Activated CD4-positive, alpha-beta memory T cell treated with anti-CD3 and anti-CD28 coated beads for 36 hours (primary cell): ENCODE data around the gene PRR23E. TPM values are rescaled to one million over a fixed set of nuclear protein-coding genes. Genes with fewer than 3 reads are reported as not detected.

Experiments
- CTCF ChIA-PET: fragments of 350-600 bp; sonication (Branson Sonifier 250); formaldehyde crosslinking; loops from one replicate; lab custom pipeline; 2021; ENCODE audit warnings: antibody characterized with exemption, inconsistent platforms; lab: Charles Lee
- POLR2A ChIA-PET: fragments of 350-600 bp; sonication (Branson Sonifier 250); formaldehyde crosslinking; loops from one replicate; lab custom pipeline; 2021; ENCODE audit warnings: antibody characterized with exemption; lab: Charles Lee
- DNase-seq: peaks from one replicate; pipeline ENCODE4 v3.0.0-alpha.2; 2020
- H3K27ac Mint-ChIP-seq: one replicate; pipeline ENCODE4 v1.8.0; 2021; ENCODE audit warnings: mixed read lengths
- H3K27me3 Mint-ChIP-seq: one replicate; pipeline ENCODE4 v1.8.0; 2021; ENCODE audit warnings: mixed read lengths
- H3K36me3 Mint-ChIP-seq: one replicate; pipeline ENCODE4 v1.8.0; 2021; ENCODE audit warnings: mixed read lengths
- H3K4me1 Mint-ChIP-seq: one replicate; pipeline ENCODE4 v1.8.0; 2021; ENCODE audit warnings: low read depth, mixed read lengths
- H3K4me3 Mint-ChIP-seq: one replicate; pipeline ENCODE4 v1.8.0; 2021; ENCODE audit warnings: mild to moderate bottlenecking, mixed read lengths
- H3K9me3 Mint-ChIP-seq: one replicate; pipeline ENCODE4 v1.8.0; 2021; ENCODE audit warnings: mixed read lengths
- intact Hi-C: fragments of 100-400 bp; cut with micrococcal nuclease; formaldehyde crosslinking; loops from one replicate; pipeline ENCODE4 v1.15.1; 2023
- total RNA-seq, 2 experiments: library from RNA; stranded (reverse); gene quantifications; one replicate each; pipeline ENCODE4 v1.2.3, GENCODE V29; 2021

The PRR23E gene
- total RNA-seq, 2 experiments from 2014 or later = not detected

GRCh38 chr3:127180859-127181258 lies 12.1 kb upstream of the PRR23E start:
- Mint-ChIP-seq H3K27ac (no peak overlapping the region), H3K4me3 (no peak overlapping the region), H3K27me3 (no peaks in the 10 kb centered on the region), H3K9me3 (no peaks in the 10 kb centered on the region), H3K36me3 (no peaks in the 10 kb centered on the region), H3K4me1 (no peaks in the 10 kb centered on the region)
- DNase-seq = no peak
- CTCF ChIA-PET = no interaction called here
- POLR2A ChIA-PET = no interaction called here
- intact Hi-C loops = no loop called here

DNA sequence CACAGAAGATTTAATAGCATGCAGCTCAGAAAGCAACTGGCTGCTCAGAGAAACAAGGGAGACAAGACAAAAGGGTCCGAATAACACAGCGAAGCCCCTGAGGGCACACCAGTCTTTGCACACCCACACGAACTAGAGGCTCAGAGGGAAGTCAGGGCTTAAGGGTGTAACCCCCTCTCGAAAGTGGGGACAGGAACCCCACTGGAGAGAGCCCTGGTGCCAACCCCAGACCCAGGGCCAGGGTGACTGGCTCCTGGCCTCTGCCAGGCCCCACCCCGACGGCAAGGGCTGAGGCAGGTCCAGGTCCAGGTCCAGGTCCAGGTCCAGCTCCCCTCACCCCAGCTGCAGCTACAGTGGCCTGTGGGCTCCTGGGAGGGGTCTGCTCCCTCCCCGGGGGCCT lies 10.5 kb upstream of the PRR23E start:
- Mint-ChIP-seq H3K27ac (no peak overlapping the region), H3K4me3 (no peak overlapping the region), H3K9me3 (no peaks in the 10 kb centered on the region), H3K36me3 (no peaks in the 10 kb centered on the region), H3K4me1 (no peaks in the 10 kb centered on the region), H3K27me3 (no peaks in the 10 kb centered on the region)
- ChIA-PET POLR2A (no interaction called here), CTCF (no interaction called here)
- intact Hi-C loops = no loop called here
- no peak for DNase-seq

DNA sequence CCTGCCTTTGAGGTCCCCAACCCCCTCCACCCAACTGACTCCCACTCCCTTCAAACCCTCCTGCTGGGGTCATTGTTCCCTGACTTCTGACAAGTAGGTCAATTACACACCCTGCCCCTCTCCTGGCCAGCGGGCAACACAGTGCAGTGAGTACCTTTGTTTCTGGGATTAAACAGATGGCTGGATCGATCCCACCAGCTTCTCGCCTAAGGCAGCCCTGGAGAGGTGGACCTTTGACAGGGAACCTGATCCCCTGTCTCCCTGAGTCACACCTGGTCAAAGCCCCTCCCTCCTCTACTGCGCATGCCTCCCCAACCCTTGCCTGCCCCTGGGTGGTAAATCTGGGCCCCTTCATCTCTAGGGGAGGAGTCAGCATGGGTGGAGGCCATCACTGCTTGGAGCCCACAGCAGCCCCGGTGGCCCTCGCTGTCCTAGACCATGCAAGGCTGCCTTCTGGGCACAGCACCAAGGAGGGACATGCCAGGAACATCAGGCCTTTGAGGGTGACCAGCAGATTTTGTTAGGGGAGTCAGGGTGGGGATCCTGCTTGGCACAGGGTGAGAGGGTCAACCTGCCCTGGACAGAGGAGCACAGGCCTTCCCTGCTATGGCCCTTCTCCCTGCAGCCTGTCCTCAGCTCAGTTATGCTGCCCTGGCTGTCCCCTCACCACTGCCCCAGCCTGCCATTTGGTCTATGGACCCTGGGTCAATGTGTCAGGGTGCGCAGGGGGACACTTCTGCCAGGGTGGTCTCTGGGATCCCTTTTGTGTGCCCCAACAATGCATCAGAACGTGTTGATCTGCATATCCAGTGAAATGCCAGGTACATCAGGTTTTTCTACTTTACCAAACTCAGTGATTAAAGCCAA lies 9.8 kb upstream of the PRR23E start:
- DNase-seq = no peak
- Mint-ChIP-seq H3K36me3 (no peaks in the 10 kb centered on the region), H3K4me1 (no peaks in the 10 kb centered on the region), H3K27me3 (no peaks in the 10 kb centered on the region), H3K27ac (no peak overlapping the region), H3K9me3 (no peaks in the 10 kb centered on the region), H3K4me3 (no peak overlapping the region)
- ChIA-PET POLR2A (no interaction called here), CTCF (no interaction called here)
- intact Hi-C loops = no loop called here

GRCh38 chr3:127183931-127184869 lies 8.7 kb upstream of the PRR23E start:
- Mint-ChIP-seq H3K27ac (no peak overlapping the region), H3K36me3 (no peaks in the 10 kb centered on the region), H3K9me3 (no peaks in the 10 kb centered on the region), H3K4me1 (no peaks in the 10 kb centered on the region), H3K27me3 (no peaks in the 10 kb centered on the region), H3K4me3 (no peak overlapping the region)
- ChIA-PET POLR2A (no interaction called here), CTCF (no interaction called here)
- intact Hi-C loops = no loop called here
- DNase-seq = no peak

GRCh38 chr3:127184870-127185216 lies 8.1 kb upstream of the PRR23E start:
- intact Hi-C loops = no loop called here
- Mint-ChIP-seq H3K27ac (no peak overlapping the region), H3K4me1 (no peaks in the 10 kb centered on the region), H3K4me3 (no peak overlapping the region), H3K27me3 (no peaks in the 10 kb centered on the region), H3K9me3 (no peaks in the 10 kb centered on the region), H3K36me3 (no peaks in the 10 kb centered on the region)
- ChIA-PET POLR2A (no interaction called here), CTCF (no interaction called here)
- DNase-seq = no peak

DNA sequence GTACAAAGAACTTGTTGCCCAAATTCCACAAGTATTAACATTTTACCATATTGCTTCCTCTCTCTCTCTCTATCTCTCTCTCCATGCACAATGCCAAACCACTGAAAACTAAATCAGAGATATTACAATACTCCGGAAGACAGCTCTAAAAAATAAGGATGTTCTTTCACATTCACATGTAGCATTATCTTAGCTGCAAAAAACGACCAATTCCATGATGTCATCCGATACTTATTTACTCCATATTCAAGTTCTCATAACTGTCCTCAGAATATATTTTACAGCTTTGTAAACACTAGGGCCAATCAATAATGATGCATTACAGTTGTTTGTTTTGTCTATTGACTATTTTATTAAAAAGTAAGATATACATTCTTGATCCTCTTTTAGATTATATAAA lies 7.7 kb upstream of the PRR23E start:
- DNase-seq = no peak
- intact Hi-C loops = no loop called here
- Mint-ChIP-seq H3K4me3 (no peak overlapping the region), H3K27ac (no peak overlapping the region), H3K4me1 (no peaks in the 10 kb centered on the region), H3K36me3 (no peaks in the 10 kb centered on the region), H3K9me3 (no peaks in the 10 kb centered on the region), H3K27me3 (no peaks in the 10 kb centered on the region)
- ChIA-PET POLR2A (no interaction called here), CTCF (no interaction called here)

DNA sequence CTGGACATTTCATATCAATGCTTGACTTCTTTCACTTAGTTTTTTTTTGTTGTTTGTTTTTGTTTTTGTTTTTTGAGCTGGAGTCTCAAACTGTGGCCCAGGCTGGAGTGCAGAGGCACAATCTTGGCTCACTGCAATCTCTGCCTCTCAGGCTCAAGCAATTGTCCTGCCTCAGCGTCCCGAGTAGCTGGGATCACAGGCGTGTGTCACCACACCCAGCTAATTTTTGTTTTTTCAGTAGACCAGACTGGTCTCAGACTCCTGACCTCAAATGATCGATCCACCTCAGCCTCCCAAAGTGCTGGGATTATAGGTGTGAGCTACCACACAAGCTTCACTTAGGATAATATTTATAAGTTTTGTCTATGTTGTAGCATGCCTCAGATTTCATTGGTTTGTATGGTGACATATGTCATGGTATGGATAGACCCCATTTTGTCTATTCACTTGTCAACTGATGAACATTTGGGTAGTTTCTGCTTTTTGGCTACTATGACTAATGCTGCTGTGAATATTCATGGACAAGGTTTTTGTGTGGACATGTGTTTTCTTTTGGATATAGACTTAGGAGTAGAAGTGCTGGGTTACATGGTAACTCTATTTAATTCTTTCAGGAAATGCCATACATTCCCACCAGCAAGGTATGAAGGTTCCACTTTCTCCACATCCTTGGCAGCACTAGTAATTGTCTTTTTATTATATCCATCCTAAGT lies 6.8 kb upstream of the PRR23E start:
- no peaks in the 10 kb centered on the region for H3K4me1 Mint-ChIP-seq
- CTCF ChIA-PET = no interaction called here
- intact Hi-C loops = no loop called here

GRCh38 chr3:127187316-127187715 lies 5.6 kb upstream of the PRR23E start:
- DNase-seq = no peak
- Mint-ChIP-seq H3K4me1 (no peaks in the 10 kb centered on the region), H3K27me3 (peaks cover 4% of the 10 kb centered on the region), H3K4me3 (no peak overlapping the region), H3K36me3 (no peaks in the 10 kb centered on the region), H3K27ac (no peak overlapping the region), H3K9me3 (no peaks in the 10 kb centered on the region)
- ChIA-PET CTCF (no interaction called here), POLR2A (no interaction called here)
- intact Hi-C loops = no loop called here

More for the DNA sequence above, 6.8 kb upstream of the PRR23E start:
- H3K27ac Mint-ChIP-seq = no peak overlapping the region
- no peaks in the 10 kb centered on the region for H3K36me3 Mint-ChIP-seq
- no peaks in the 10 kb centered on the region for H3K9me3 Mint-ChIP-seq
- H3K27me3 Mint-ChIP-seq = no peaks in the 10 kb centered on the region
- POLR2A ChIA-PET = no interaction called here
- H3K4me3 Mint-ChIP-seq = no peak overlapping the region
- no peak for DNase-seq

DNA sequence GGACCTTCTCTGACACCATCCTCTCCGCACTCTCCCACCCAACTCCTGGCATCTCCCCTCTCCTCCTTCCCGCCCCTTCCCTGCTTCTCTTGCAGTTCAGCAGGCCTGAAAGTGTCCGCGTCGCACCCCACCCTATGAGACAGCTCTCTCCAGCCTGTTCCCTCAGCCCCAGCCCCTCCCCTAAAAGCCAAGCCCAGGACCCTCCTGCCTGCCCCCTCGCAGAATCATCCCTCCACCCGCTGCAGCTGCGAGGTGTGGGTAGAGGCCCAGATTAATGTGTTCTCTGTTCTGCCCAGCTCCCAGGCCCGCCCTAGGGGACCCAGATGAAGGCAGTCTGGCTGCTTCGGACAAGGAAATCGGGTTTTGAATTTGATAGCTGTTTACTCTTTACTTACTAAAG lies 410 bp downstream of the PRR23E start:
- Mint-ChIP-seq H3K27ac (no peak overlapping the region), H3K4me3 (no peak overlapping the region), H3K27me3 (peaks cover 4% of the 10 kb centered on the region), H3K36me3 (no peaks in the 10 kb centered on the region), H3K9me3 (no peaks in the 10 kb centered on the region), H3K4me1 (no peaks in the 10 kb centered on the region)
- ChIA-PET CTCF (no interaction called here), POLR2A (no interaction called here)
- DNase-seq = no peak
- intact Hi-C loops = no loop called here

GRCh38 chr3:127193775-127194174 lies 844 bp downstream of the PRR23E start:
- no peaks in the 10 kb centered on the region for H3K9me3 Mint-ChIP-seq
- CTCF ChIA-PET = no interaction called here

DNA sequence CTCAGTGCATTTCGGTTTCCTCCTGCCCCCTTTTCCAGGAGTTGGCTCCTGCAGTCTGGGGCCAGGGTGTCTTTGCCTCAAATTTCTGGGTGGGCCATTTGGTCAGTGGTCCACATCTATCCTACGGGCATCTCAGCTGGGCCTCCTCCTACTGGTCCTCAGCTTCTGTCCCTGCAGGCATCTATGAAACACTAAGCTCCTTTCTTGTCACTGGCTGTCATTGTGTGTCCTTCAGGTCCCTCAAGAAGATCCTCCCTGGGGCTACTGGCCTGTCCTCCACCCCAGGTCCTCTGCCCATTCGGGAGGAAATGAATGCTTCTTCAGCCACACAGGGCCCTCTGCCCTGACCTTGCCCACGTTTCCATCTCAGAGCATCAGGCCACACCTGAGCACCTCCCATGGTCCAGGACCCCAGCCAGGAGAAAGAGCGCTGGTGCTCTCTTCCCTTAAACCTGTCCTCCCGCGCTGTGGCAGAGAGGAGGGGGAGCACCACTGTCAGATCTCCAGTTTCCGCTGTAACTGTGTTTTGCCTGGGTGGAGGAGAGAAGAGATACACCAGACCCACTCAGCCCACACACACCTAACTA lies 1.8 kb downstream of the PRR23E start:
- no peak for DNase-seq
- Mint-ChIP-seq H3K27me3 (peaks cover 4% of the 10 kb centered on the region), H3K4me3 (no peak overlapping the region), H3K36me3 (no peaks in the 10 kb centered on the region), H3K4me1 (no peaks in the 10 kb centered on the region), H3K27ac (no peak overlapping the region), H3K9me3 (no peaks in the 10 kb centered on the region)
- intact Hi-C loops = no loop called here
- POLR2A ChIA-PET = no interaction called here
- CTCF ChIA-PET = no interaction called here

More at GRCh38 chr3:127193775-127194174, 844 bp downstream of the PRR23E start:
- Mint-ChIP-seq H3K4me1 (no peaks in the 10 kb centered on the region), H3K27me3 (peaks cover 4% of the 10 kb centered on the region), H3K27ac (no peak overlapping the region), H3K36me3 (no peaks in the 10 kb centered on the region), H3K4me3 (no peak overlapping the region)
- no peak for DNase-seq
- POLR2A ChIA-PET = no interaction called here
- intact Hi-C loops = no loop called here

GRCh38 chr3:127195417-127195816 lies 2.5 kb downstream of the PRR23E start:
- Mint-ChIP-seq H3K4me1 (no peaks in the 10 kb centered on the region), H3K36me3 (no peaks in the 10 kb centered on the region), H3K9me3 (no peaks in the 10 kb centered on the region), H3K27ac (no peak overlapping the region), H3K27me3 (peaks cover 4% of the 10 kb centered on the region), H3K4me3 (no peak overlapping the region)
- CTCF ChIA-PET = no interaction called here
- no peak for DNase-seq
- POLR2A ChIA-PET = no interaction called here
- intact Hi-C loops = no loop called here
